NCI-H82 treated with DMSO at 0.1 percent for 48 hours (cell line): ENCODE measurements around the gene MAT1A.
"Not testable (repeated sequence)": the region's sequence is repeated elsewhere in the genome, so short reads cannot be mapped to it uniquely, and the experiment has no call there.

Experiments
- DNase-seq: peaks from one replicate; lab custom pipeline; 2025; ENCODE audit not compliant: unreplicated experiment; lab: John Stamatoyannopoulos, UW

The MAT1A gene

GRCh38 chr10:80233871-80234270 lies 55.6 kb downstream of the MAT1A start:
- DNase-seq: not testable (repeated sequence)

GRCh38 chr10:80226723-80227122 lies 62.7 kb downstream of the MAT1A start:
- DNase-seq: not testable (repeated sequence)

GRCh38 chr10:80223031-80223419 lies 66.4 kb downstream of the MAT1A start:
- not testable (repeated sequence) for DNase-seq
